PC-9 (cell line): ENCODE data around the gene DNTTIP2. TPM values are rescaled to one million over a fixed set of nuclear protein-coding genes. Genes with fewer than 3 reads are reported as not detected.

ENCODE experiments used
- BruUV-seq: library from RNA; stranded (reverse); fragments of 400-500 nt; replicated peaks from 2 replicates; lab custom pipeline; 2021; lab: Mats Ljungman, UMichigan
- CTCF ChIA-PET: fragments of 300-600 bp; sonication (Branson Sonifier 250); formaldehyde crosslinking; loops from one replicate; lab custom pipeline; 2022; ENCODE audit warnings: antibody characterized with exemption; lab: Charles Lee
- POLR2A ChIA-PET: fragments of 300-600 bp; sonication (Branson Sonifier 250); formaldehyde crosslinking; loops from one replicate; lab custom pipeline; 2022; ENCODE audit warnings: antibody characterized with exemption; ENCODE audit not compliant: unreplicated experiment; lab: Charles Lee
- DNase-seq, 2 experiments: peaks; one replicate each; pipeline versions ENCODE4 v3.0.0 to v3.0.0-alpha.2; 2015 to 2022; ENCODE audit warnings: mixed read lengths in 1 of 2
- H2AFZ ChIP-seq: fragments of 200-600 bp; sonication (generic); 2 replicates; pipeline ENCODE4 v1.8.1; 2017; ENCODE audit warnings: antibody characterized with exemption
- H3F3A ChIP-seq: fragments of 200-600 bp; sonication (generic); 2 replicates; pipeline ENCODE4 v1.8.1; 2017; ENCODE audit warnings: antibody characterized with exemption, mild to moderate bottlenecking, low read depth; ENCODE audit not compliant: insufficient read depth
- H3K27ac ChIP-seq: fragments of 200-600 bp; sonication (generic); 2 replicates; pipeline ENCODE4 v1.6.1; 2016; ENCODE audit warnings: mixed run types
- H3K27me3 ChIP-seq: fragments of 200-600 bp; sonication (generic); 2 replicates; pipeline ENCODE4 v1.6.1; 2016; ENCODE audit warnings: low read depth, mixed run types; ENCODE audit not compliant: insufficient read depth
- H3K36me3 ChIP-seq: fragments of 200-600 bp; sonication (generic); 2 replicates; pipeline ENCODE4 v1.6.1; 2016; ENCODE audit warnings: low read depth, mixed run types
- H3K4me1 ChIP-seq: fragments of 200-600 bp; sonication (generic); replicated peaks from 2 replicates; pipeline ENCODE4 v1.6.1; 2016; ENCODE audit warnings: mixed run types; ENCODE audit not compliant: insufficient read depth
- H3K4me2 ChIP-seq: fragments of 200-600 bp; sonication (generic); 2 replicates; pipeline ENCODE4 v1.6.1; 2017; ENCODE audit warnings: mixed run types
- H3K4me3 ChIP-seq: fragments of 200-600 bp; sonication (generic); 2 replicates; pipeline ENCODE4 v1.6.1; 2016; ENCODE audit warnings: mixed run types
- H3K79me2 ChIP-seq: fragments of 200-600 bp; sonication (generic); 2 replicates; pipeline ENCODE4 v1.6.1; 2017; ENCODE audit warnings: low read depth, mixed run types
- H3K9me2 ChIP-seq: fragments of 200-600 bp; sonication (generic); 2 replicates; pipeline ENCODE4 v1.8.1; 2017; ENCODE audit warnings: mild to moderate bottlenecking; ENCODE audit not compliant: insufficient read depth
- H3K9me3 ChIP-seq: fragments of 200-600 bp; sonication (generic); 2 replicates; pipeline ENCODE4 v1.8.1; 2016; ENCODE audit warnings: low read depth; ENCODE audit not compliant: insufficient read depth
- H4K20me1 ChIP-seq: fragments of 200-600 bp; sonication (generic); 2 replicates; pipeline ENCODE4 v1.8.1; 2017; ENCODE audit not compliant: insufficient read depth
- CTCF ChIP-seq: fragments of 200-600 bp; sonication (generic); conservative IDR thresholded peaks from 2 replicates; pipeline ENCODE4 v1.6.1; 2017; ENCODE audit warnings: mixed run types, antibody characterized with exemption, mild to moderate bottlenecking, moderate library complexity
- EZH2 ChIP-seq: fragments of 200-600 bp; sonication (generic); IDR thresholded peaks from 2 replicates; pipeline ENCODE4 v1.8.0; 2017; ENCODE audit warnings: antibody characterized with exemption, low read depth
- intact Hi-C: fragments of 100-400 bp; cut with micrococcal nuclease; formaldehyde crosslinking; loops from one replicate; pipeline ENCODE4 v1.10.0; 2022; ENCODE audit not compliant: unreplicated experiment
- total RNA-seq: library from RNA; stranded (reverse); gene quantifications from 2 replicates; pipeline ENCODE4 v1.2.3, GENCODE V29; 2021

DNTTIP2 gene
- total RNA-seq, 1 experiment from 2014 or later: 85.7 TPM

- no TSS peak for BruUV-seq
- H4K20me1 ChIP-seq: no peaks in the 10 kb centered on the region
- ChIA-PET CTCF (interaction anchor here (0.6 to 1.9 kb wide), 5 partner anchors 11 to 382 kb away, joined by 3 to 6 read pairs (median 4); partner anchors contain the start of gene FNBP1L), POLR2A (interaction anchor here (0.7 to 1.3 kb wide), 2 partner anchors 126 to 217 kb away, joined by 3 to 4 read pairs; no protein-coding TSS in a partner anchor)
- peak; percentile 68 to 98 for DNase-seq
- no peaks in the 10 kb centered on the region for H3K79me2 ChIP-seq
- H3K4me1 ChIP-seq: peaks cover 44% of the 10 kb centered on the region
- peaks cover 26% of the 10 kb centered on the region; the same call in 1 of the 2 replicates for H3K9me3 ChIP-seq
- no peak overlapping the region for H2AFZ ChIP-seq
- no peaks in the 10 kb centered on the region; the same call in 1 of the 2 replicates for H3K36me3 ChIP-seq
- intact Hi-C loops: loop anchor here (5.0 kb wide), 3 partner anchors 91 to 381 kb away; partner anchors contain the start of gene FNBP1L
- H3K27ac ChIP-seq: peak overlapping the region; percentile 72
- no peaks in the 10 kb centered on the region for H3K27me3 ChIP-seq
- peak overlapping the region; percentile 10; the same call in 1 of the 2 replicates for H3K4me3 ChIP-seq
- peaks cover 33% of the 10 kb centered on the region for H3F3A ChIP-seq
- peak overlapping the region; percentile 64 for H3K4me2 ChIP-seq
- no peaks in the 10 kb centered on the region for H3K9me2 ChIP-seq
- TF ChIP-seq CTCF (no peak), EZH2 (no peak)
Observed at GRCh38 chr1:93828367-93828755, 50.6 kb downstream of the DNTTIP2 start.

GRCh38 chr1:93827633-93828366 is 51.2 kb downstream of the DNTTIP2 start:
- intact Hi-C loops: loop anchor here (5.0 kb wide), 3 partner anchors 90 to 380 kb away; partner anchors contain the start of gene FNBP1L
- peak in 1 of 2 experiments; percentile 90 for DNase-seq
- H3K9me2 ChIP-seq: no peaks in the 10 kb centered on the region
- peak overlapping the region; percentile 10; the same call in 1 of the 2 replicates for H3K4me3 ChIP-seq
- H2AFZ ChIP-seq: no peak overlapping the region
- ChIA-PET CTCF (interaction anchor here (0.6 to 1.9 kb wide), 5 partner anchors 11 to 382 kb away, joined by 3 to 6 read pairs (median 4); partner anchors contain the start of gene FNBP1L), POLR2A (interaction anchor here (0.7 to 1.3 kb wide), 3 partner anchors 126 to 387 kb away, joined by 3 to 11 read pairs (median 3); no protein-coding TSS in a partner anchor)
- H3K4me1 ChIP-seq: peaks cover 44% of the 10 kb centered on the region
- no peaks in the 10 kb centered on the region; the same call in 1 of the 2 replicates for H3K36me3 ChIP-seq
- no peaks in the 10 kb centered on the region for H3K27me3 ChIP-seq
- peaks cover 33% of the 10 kb centered on the region for H3F3A ChIP-seq
- peak overlapping the region; percentile 72 for H3K27ac ChIP-seq
- BruUV-seq: no TSS peak
- H4K20me1 ChIP-seq: no peaks in the 10 kb centered on the region
- H3K9me3 ChIP-seq: peaks cover 22% of the 10 kb centered on the region; the same call in 1 of the 2 replicates
- peak overlapping the region; percentile 64 for H3K4me2 ChIP-seq
- no peaks in the 10 kb centered on the region for H3K79me2 ChIP-seq
- TF ChIP-seq EZH2: no peak

GRCh38 chr1:93827128-93827527 is 51.9 kb downstream of the DNTTIP2 start:
- Histone ChIP-seq H3K4me2 (peak overlapping the region; percentile 64), H2AFZ (no peak overlapping the region), H4K20me1 (no peaks in the 10 kb centered on the region), H3F3A (peaks cover 33% of the 10 kb centered on the region), H3K4me3 (no peak overlapping the region), H3K27ac (peak overlapping the region; percentile 72), H3K9me3 (peaks cover 15% of the 10 kb centered on the region; the same call in 1 of the 2 replicates), H3K79me2 (no peaks in the 10 kb centered on the region), H3K4me1 (peaks cover 48% of the 10 kb centered on the region), H3K27me3 (no peaks in the 10 kb centered on the region), H3K9me2 (no peaks in the 10 kb centered on the region), H3K36me3 (no peaks in the 10 kb centered on the region; the same call in 1 of the 2 replicates)
- no TSS peak for BruUV-seq
- TF ChIP-seq EZH2: no peak
- TF ChIP-seq CTCF: no peak
- DNase-seq: peak in 1 of 2 experiments; percentile 19
- ChIA-PET CTCF (interaction anchor here (0.6 to 1.9 kb wide), 2 partner anchors 10 to 198 kb away, joined by 4 to 6 read pairs; no protein-coding TSS in a partner anchor), POLR2A (interaction anchor here (0.7 to 0.9 kb wide), 2 partner anchors 242 to 386 kb away, joined by 3 to 11 read pairs; no protein-coding TSS in a partner anchor)
- intact Hi-C loops: loop anchor here (5.0 kb wide), 3 partner anchors 90 to 380 kb away; partner anchors contain the start of gene FNBP1L
